Activated CD8-positive, alpha-beta T cell treated with anti-CD3 and anti-CD28 coated beads for 36 hours (primary cell): Measurements from ENCODE around the gene ZNF385C. TPM values are rescaled to one million over a fixed set of nuclear protein-coding genes. Genes with fewer than 3 reads are reported as not detected.
A peak's percentile ranks its signal among the peaks of the same experiment; 100 is the strongest.

Source experiments
- ATAC-seq: fragments of 200-7000 bp; cut with Tn5 transposase; one replicate; pipeline ENCODE4 v1.10.0; 2021; ENCODE audit warnings: mild to moderate bottlenecking, moderate library complexity
- CTCF ChIA-PET: fragments of 350-600 bp; sonication (Branson Sonifier 250); formaldehyde crosslinking; loops from one replicate; lab custom pipeline; 2021; ENCODE audit warnings: antibody characterized with exemption; lab: Charles Lee
- POLR2A ChIA-PET: fragments of 350-600 bp; sonication (Branson Sonifier 250); formaldehyde crosslinking; loops from one replicate; lab custom pipeline; 2021; ENCODE audit warnings: antibody characterized with exemption; lab: Charles Lee
- DNase-seq: peaks from one replicate; pipeline ENCODE4 v3.0.0-alpha.2; 2020
- H3K27ac Mint-ChIP-seq: one replicate; pipeline ENCODE4 v1.8.0; 2021; ENCODE audit warnings: mild to moderate bottlenecking, mixed read lengths
- H3K27me3 Mint-ChIP-seq: one replicate; pipeline ENCODE4 v1.8.0; 2021; ENCODE audit warnings: mixed read lengths
- H3K36me3 Mint-ChIP-seq: one replicate; pipeline ENCODE4 v1.8.0; 2021; ENCODE audit warnings: low read depth, mixed read lengths
- H3K4me1 Mint-ChIP-seq: one replicate; pipeline ENCODE4 v1.8.0; 2021; ENCODE audit warnings: low read depth, mixed read lengths
- H3K4me3 Mint-ChIP-seq: one replicate; pipeline ENCODE4 v1.8.0; 2021; ENCODE audit warnings: mild to moderate bottlenecking, moderate library complexity, mixed read lengths
- H3K9me3 Mint-ChIP-seq: one replicate; pipeline ENCODE4 v1.8.0; 2021; ENCODE audit warnings: mixed read lengths
- intact Hi-C: fragments of 100-400 bp; cut with micrococcal nuclease; formaldehyde crosslinking; loops from one replicate; pipeline ENCODE4 v1.10.0; 2022
- total RNA-seq, 2 experiments: library from RNA; stranded (reverse); gene quantifications; one replicate each; pipeline ENCODE4 v1.2.3, GENCODE V29; 2021
- TF ChIP-seq, protein P1 (sequence below): fragments of 200-600 bp; IDR thresholded peaks from one replicate; pipeline ENCODE4 v1.8.0; 2022; ENCODE audit warnings: antibody characterized with exemption, mild to moderate bottlenecking

The ZNF385C gene
- total RNA-seq, 2 experiments from 2014 or later: 1.3 TPM

DNA sequence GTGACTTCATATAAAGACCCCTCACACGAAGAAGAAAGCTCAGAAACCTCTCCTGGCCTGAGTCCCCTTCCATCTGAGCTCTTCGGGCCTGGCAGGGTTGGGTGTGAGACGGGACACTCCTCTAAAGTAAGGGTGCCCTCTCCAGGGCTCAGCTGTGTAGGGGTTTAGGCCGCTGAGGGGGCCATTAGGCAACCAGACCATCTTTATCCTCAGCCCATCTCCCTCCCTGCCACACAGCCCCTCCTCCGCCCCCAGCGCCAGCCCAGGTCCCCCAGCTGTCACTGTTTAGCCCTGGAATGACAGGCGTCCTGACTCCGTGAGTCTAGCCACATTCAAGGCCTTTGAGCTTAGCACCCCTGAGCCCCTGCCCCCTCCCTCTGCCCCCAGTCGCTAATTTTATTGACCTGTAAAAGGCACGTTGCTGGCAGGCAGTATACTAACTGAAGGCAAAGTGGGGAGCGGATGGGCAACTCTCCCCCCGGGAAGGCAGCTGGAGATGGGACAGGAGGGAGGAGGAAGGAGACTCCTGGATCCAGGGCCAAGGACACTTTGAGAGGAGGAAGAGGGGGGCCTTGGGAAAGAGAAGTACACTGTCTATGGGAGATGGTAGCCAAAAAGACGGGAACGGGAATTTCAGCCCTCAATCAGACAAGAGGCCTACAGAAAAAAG, 592 bp upstream of the ZNF385C start:
- Mint-ChIP-seq H3K4me3 (no peak overlapping the region), H3K4me1 (peaks cover 9% of the 10 kb centered on the region), H3K27me3 (peaks cover 13% of the 10 kb centered on the region), H3K9me3 (no peaks in the 10 kb centered on the region), H3K36me3 (no peaks in the 10 kb centered on the region), H3K27ac (no peak overlapping the region)
- TF ChIP-seq, protein P1, sequence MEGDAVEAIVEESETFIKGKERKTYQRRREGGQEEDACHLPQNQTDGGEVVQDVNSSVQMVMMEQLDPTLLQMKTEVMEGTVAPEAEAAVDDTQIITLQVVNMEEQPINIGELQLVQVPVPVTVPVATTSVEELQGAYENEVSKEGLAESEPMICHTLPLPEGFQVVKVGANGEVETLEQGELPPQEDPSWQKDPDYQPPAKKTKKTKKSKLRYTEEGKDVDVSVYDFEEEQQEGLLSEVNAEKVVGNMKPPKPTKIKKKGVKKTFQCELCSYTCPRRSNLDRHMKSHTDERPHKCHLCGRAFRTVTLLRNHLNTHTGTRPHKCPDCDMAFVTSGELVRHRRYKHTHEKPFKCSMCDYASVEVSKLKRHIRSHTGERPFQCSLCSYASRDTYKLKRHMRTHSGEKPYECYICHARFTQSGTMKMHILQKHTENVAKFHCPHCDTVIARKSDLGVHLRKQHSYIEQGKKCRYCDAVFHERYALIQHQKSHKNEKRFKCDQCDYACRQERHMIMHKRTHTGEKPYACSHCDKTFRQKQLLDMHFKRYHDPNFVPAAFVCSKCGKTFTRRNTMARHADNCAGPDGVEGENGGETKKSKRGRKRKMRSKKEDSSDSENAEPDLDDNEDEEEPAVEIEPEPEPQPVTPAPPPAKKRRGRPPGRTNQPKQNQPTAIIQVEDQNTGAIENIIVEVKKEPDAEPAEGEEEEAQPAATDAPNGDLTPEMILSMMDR: no peak
- ATAC-seq (peak; percentile 26), DNase-seq (no peak)
- intact Hi-C loops: no loop called here
- CTCF ChIA-PET: interaction anchor here (0.7 to 8.2 kb wide), 9 partner anchors 12 to 136 kb away, joined by 3 to 72 read pairs (median 3); partner anchors contain the start of gene NKIRAS2
- POLR2A ChIA-PET: interaction anchor here (1.0 to 3.5 kb wide), 4 partner anchors 9 to 55 kb away, joined by 3 to 14 read pairs (median 6); partner anchors contain the start of gene DHX58

DNA sequence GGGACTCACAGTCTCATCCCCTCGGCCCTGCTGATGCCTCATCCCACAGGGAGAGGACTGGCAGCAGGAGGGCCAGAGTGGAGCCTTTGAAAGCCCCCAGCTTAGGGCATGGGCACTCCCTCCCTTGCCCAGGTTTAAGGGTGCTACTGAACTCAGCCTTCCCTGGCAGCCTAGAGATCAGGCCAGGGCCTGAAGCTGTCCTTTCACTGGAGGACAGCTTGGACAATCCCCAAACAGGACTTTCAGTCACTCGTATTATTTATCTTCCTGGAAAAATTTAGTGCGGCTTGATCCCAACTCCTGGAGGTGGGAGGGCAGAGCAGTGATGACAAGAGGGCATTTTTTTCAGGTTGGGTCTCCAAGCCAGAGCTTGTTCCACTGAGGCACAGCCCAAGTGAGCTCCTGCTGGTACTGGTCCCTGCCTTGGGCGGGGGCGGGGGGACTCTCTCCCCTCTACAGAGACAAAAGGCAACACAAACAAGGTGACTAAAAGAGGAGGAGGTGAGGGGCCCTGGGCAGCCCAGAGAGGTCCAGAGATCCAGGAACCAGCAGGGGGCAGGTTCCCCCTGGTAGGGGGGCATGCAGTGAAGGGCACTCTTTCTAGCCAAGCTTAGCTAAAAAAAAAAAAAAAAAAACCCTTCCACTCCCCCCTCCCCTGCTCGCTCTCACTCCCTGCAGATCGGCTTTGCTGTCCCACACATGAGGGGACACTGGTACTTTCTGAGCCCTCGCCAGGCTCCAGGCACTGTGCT, 1.7 kb downstream of the ZNF385C start:
- DNase-seq: no peak

DNA sequence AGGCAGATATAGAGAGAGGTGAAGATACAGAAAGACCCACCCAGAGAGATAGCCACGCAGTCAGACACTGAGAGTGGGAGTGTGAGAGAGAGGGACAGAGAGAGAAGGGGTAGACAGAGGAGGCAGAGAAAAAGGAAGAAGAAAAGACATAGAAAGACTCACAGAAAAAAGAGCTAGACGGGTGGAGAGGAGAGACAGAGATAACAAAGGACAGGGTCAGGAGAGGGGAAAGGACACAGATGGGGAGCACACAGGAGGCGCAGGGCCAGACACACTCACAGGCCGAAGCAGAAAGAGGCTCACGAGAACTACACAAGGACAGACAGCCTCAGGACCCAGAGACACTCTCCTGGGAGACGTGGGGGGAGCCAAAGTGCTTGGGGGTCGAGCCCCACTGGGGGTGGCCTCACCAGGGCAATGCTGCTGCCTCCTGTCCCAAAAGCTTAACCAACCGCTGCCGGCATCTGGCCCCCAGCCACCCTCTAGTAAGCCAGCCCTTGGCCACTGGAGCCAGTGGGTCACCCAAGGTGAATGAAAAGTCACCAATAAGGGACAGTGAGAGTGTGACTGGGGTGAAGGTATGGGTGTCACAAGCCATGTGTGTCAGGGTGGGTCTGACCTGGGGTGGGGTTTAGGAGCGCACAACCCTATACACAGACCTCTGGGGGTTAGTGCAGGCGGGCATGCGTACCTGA, 3.8 kb downstream of the ZNF385C start:
- ChIA-PET CTCF (interaction anchor here (1.2 to 1.5 kb wide), 2 partner anchors 27 to 29 kb away, joined by 5 read pairs; no protein-coding TSS in a partner anchor), POLR2A (interaction anchor here (1.2 kb wide), 1 partner anchor 127 kb away, joined by 3 read pairs; no protein-coding TSS in a partner anchor)
- Mint-ChIP-seq H3K36me3 (no peaks in the 10 kb centered on the region), H3K27ac (no peak overlapping the region), H3K4me3 (no peak overlapping the region), H3K4me1 (peaks cover 9% of the 10 kb centered on the region), H3K27me3 (peaks cover 15% of the 10 kb centered on the region), H3K9me3 (no peaks in the 10 kb centered on the region)
- TF ChIP-seq, protein P1: no peak
- no peak for ATAC-seq
- intact Hi-C loops: no loop called here
- DNase-seq: no peak

More for the DNA sequence above, 1.7 kb downstream of the ZNF385C start:
- no peak for ATAC-seq
- ChIA-PET POLR2A (interaction anchor here (1.3 to 3.5 kb wide), 2 partner anchors 17 to 58 kb away, joined by 3 to 14 read pairs; partner anchors contain the start of genes DHX58 and RAB5C), CTCF (interaction anchor here (1.1 to 8.2 kb wide), 7 partner anchors 16 to 390 kb away, joined by 3 to 72 read pairs (median 3); partner anchors contain the start of gene KAT2A)
- TF ChIP-seq, protein P1: no peak
- H3K4me1 Mint-ChIP-seq: peaks cover 9% of the 10 kb centered on the region
- intact Hi-C loops: no loop called here
- no peaks in the 10 kb centered on the region for H3K9me3 Mint-ChIP-seq
- H3K4me3 Mint-ChIP-seq: no peak overlapping the region
- no peaks in the 10 kb centered on the region for H3K36me3 Mint-ChIP-seq
- peaks cover 13% of the 10 kb centered on the region for H3K27me3 Mint-ChIP-seq
- no peak overlapping the region for H3K27ac Mint-ChIP-seq

DNA sequence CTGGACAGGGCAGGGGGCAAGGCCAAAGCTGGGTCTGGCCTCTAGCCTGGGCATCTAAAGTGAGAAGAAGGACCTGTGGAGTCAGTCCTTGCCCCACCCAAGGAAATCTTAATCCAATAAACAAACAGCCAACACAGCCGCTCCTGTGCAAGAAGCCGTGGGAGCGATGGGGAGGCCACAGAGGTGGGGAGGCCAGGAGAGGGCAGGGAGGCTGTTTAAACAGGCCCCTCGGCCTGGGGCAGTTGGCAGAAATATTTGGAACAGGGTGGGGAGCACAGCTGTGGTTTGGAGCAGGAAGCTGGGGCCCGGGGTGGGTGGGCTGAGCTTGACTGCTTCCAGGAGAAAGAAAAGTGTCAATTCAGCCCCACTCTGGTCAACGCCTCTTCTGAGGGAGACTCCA, 5.3 kb downstream of the ZNF385C start:
- ChIA-PET POLR2A (no interaction called here), CTCF (interaction anchor here (1.3 to 2.8 kb wide), 3 partner anchors 16 to 27 kb away, joined by 4 to 12 read pairs (median 5); no protein-coding TSS in a partner anchor)
- Mint-ChIP-seq H3K36me3 (no peaks in the 10 kb centered on the region), H3K4me3 (no peak overlapping the region), H3K9me3 (no peaks in the 10 kb centered on the region), H3K27ac (no peak overlapping the region), H3K27me3 (peaks cover 13% of the 10 kb centered on the region), H3K4me1 (peaks cover 6% of the 10 kb centered on the region)
- TF ChIP-seq, protein P1: no peak
- DNase-seq (no peak), ATAC-seq (no peak)
- intact Hi-C loops: no loop called here
